SK-N-MC (cell line): Measurements from ENCODE around the gene OR5M8.

ENCODE experiments used
- EZH2 ChIP-seq: fragments of 200-600 bp; sonication (generic); IDR thresholded peaks from one replicate; pipeline ENCODE4 v1.6.1; 2017; ENCODE audit warnings: antibody characterized with exemption
- FOXP2 ChIP-seq: optimal IDR thresholded peaks from 2 replicates; pipeline ENCODE3; 2011; ENCODE audit warnings: mild to moderate bottlenecking, moderate library complexity; ENCODE audit not compliant: insufficient read depth; ENCODE audit errors: extremely low read length, control extremely low read depth
- POLR2AphosphoS5 ChIP-seq: IDR thresholded peaks from 2 replicates; pipeline ENCODE4 v1.6.1; 2012; ENCODE audit warnings: mild to moderate bottlenecking, low read depth, low read length, borderline replicate concordance

- TF ChIP-seq EZH2 (no peak), FOXP2 (no peak), POLR2AphosphoS5 (no peak)
Measured at GRCh38 chr11:56491270-56491669, at the start of gene OR5M8.
